ENCODE data around the gene ZNF786. TPM values are rescaled to one million over a fixed set of nuclear protein-coding genes. Genes with fewer than 3 reads are reported as not detected.
A peak's percentile ranks its signal among the peaks of the same experiment; 100 is the strongest.

The ZNF786 gene
- total RNA-seq, result 1 to 10 TPM; 6.8 to 7.9 (median 7.3) TPM

GRCh38 chr7:149090397-149091195, at the start of gene ZNF786:
Gene ZNF786 (minus strand): TSS chr7:149090718. CDS start chr7:149090640, 78 bp downstream.
- peak; percentile 89 to 90 for ATAC-seq
- peaks cover 5% of the 10 kb centered on the region for H3K36me3 Mint-ChIP-seq (ENCODE audit: insufficient read depth)
- peak; percentile 94 for DNase-seq
- peaks cover 27% of the 10 kb centered on the region for H3K4me1 Mint-ChIP-seq (ENCODE audit: low read depth)
- peak within 1 kb of the TSS; percentile 98 for H3K4me3 Mint-ChIP-seq
- H3K27me3 Mint-ChIP-seq (ENCODE audit: low read depth), result no peaks in the 10 kb centered on the region
- no peaks in the 10 kb centered on the region for H3K9me3 Mint-ChIP-seq

DNA sequence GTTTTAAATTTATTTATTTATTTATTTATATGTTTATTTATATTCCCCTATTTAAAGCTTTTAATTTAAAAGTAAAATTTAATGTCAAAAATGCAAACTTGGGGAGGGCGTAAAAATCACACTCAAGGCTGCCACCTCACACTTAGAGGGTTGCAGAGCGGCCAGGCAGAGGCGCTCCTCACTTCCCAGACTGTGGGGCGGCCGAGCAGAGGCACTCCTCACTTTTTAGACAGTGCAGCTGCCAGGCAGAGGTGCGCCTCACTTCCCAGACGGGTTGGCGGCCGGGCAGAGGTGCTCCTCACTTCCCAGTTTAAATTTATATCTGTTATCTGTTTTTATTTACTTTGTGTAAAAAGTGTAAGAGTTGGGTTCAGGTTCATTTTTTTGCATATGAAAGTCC, 45.6 kb upstream of the ZNF786 start:
- H3K27me3 Mint-ChIP-seq (ENCODE audit: low read depth), result no peaks in the 10 kb centered on the region
- peaks cover 12% of the 10 kb centered on the region for H3K36me3 Mint-ChIP-seq (ENCODE audit: insufficient read depth)
- no peaks in the 10 kb centered on the region for H3K4me1 Mint-ChIP-seq (ENCODE audit: low read depth)
- ATAC-seq (no peak), DNase-seq (no peak)
- no peaks in the 10 kb centered on the region for H3K9me3 Mint-ChIP-seq
- H3K4me3 Mint-ChIP-seq, result no peak overlapping the region

DNA sequence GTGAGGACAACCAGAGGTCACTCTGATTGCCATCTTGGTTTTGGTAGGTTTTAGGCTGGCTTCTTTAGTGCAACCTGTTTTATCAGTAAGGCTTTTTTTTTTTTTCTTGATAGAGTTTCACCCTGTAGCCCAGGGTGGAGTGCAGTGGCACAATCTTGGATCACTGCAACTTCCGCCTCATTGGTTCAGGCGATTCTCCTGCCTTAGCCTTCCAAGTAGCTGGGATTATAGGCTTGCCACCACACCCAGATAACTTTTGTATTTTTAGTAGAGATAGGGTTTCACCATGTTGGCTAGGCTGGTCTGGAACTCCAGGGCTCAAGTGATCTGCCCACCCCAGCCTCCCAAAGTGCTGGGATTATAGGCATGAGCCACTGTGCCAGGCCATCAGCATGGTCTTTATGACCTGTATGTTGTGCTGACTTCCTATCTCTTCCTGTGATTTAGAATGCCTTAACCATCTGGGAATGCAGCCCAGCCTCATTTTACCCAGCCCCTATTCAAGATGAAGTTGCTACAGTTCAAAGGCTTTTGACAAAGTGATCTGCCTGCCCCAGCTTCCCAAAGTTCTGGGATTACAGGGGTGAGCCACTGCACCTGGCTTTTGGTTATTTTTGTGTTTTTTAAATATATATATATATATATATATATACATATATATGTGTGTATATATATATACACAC, 42.7 kb upstream of the ZNF786 start:
- Mint-ChIP-seq H3K4me3 (no peak overlapping the region), H3K4me1 (ENCODE audit: low read depth) (peaks cover 2% of the 10 kb centered on the region), H3K9me3 (peaks cover 6% of the 10 kb centered on the region), H3K36me3 (ENCODE audit: insufficient read depth) (peaks cover 23% of the 10 kb centered on the region), H3K27me3 (ENCODE audit: low read depth) (no peaks in the 10 kb centered on the region)
- DNase-seq (no peak), ATAC-seq (no peak)

DNA sequence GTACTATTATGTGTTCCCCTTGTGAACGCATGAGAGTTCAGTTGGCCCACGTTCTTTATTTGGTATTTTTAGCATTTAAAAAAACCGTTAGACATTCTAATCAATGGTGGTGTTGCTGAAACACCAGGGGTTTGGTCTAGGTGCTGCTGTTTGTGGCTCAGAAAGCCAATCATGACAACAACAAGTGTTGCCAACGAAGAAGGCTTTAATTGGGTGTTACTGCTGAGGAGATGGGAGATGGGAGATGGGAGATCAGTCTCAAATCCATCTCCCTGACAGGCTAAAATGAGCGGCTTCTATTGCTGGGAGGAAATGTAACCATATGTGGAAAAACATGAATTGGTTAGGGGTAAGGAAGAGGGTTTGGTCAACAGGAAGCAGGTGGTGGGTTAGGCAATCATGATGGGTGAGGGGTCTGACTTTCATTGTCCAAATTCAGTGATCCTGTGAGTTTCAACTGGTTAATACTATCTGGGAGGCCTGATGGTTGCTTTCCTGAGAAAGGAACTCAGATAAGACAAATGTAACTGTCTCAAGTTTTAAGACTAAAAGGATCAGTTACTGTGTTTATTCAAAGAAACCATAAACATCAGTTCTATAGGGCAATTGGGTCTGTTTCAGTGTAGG, 40.2 kb upstream of the ZNF786 start:
- Mint-ChIP-seq H3K27me3 (ENCODE audit: low read depth) (no peaks in the 10 kb centered on the region), H3K4me1 (ENCODE audit: low read depth) (peaks cover 10% of the 10 kb centered on the region), H3K36me3 (ENCODE audit: insufficient read depth) (peaks cover 19% of the 10 kb centered on the region), H3K9me3 (peaks cover 6% of the 10 kb centered on the region), H3K4me3 (no peak overlapping the region)
- DNase-seq (no peak), ATAC-seq (no peak)

DNA sequence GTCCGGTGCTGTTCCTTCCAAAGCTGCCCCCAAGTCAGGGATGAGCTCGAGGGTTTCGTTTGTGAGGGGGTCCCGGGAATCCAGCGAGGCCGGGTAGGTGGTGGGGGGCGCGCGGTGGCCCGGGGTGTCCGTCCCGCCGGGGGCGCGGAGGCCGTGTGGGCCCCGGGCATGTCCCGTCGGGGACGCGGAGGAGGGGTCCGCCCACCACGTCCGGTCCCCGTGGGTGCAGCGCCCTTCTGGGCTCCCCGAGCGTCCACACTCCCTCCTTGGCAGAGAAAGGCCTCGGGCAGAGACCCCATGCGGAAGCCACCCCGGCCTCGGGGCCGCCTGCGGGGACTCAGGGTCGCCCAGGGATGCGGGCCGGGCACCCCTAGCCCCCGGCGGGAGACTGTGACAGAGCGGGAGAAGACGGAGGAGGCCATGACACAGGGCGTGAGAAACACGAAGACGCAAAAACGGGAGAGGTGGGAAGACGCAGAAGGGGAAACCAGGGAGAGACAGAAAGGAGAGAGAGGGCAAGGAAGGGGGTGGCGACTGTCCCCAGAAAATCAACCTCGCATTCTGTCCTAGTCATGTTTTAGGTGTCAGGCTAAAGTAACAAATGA, 36.2 kb upstream of the ZNF786 start:
- DNase-seq (peak; percentile 60), ATAC-seq (peak; percentile 48 to 51)
- Mint-ChIP-seq H3K4me1 (ENCODE audit: low read depth) (peaks cover 17% of the 10 kb centered on the region), H3K27me3 (ENCODE audit: low read depth) (no peaks in the 10 kb centered on the region), H3K9me3 (peaks cover 6% of the 10 kb centered on the region), H3K36me3 (ENCODE audit: insufficient read depth) (peaks cover 19% of the 10 kb centered on the region), H3K4me3 (peak overlapping the region; percentile 92)

DNA sequence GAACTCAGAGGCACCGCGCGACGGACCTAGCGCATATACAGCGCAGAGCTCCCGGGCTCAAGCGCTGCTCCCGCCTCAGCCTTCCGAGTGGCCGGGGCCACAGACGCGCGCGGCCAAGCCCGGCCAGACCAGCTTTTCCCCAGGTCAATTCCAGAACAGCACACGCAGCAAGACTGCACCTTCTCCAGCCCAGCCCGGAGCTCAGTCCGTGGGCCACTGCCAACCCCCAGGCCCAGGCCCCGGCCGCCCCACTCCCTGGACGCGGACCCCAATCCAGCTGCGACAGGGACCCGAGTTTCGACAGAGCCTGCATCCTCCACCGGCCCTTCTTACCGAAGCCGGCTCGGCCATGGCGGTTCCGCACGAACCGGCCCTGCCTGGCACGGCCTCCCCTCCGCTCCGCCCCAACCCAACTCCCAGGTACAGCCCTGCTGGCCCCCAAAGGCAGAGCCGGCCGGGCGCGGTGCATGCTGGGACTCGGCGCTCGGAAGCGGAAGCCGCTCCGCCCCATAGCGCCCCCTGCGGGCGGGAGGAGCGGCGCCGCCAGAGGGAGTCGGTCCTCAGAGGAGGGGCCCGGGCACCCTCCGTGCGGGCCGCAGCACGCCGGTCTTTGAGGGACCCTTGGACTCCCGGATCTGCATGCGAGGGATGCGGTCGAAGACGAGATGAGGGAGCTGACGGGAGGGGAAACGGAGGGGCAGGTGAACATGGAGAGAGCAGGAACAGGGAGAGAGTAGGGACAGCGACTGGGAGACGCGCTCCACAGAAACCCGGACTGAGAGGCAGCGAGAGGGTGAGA, 35.5 kb upstream of the ZNF786 start, which contains the start of gene ZNF425:
TSS of gene ZNF425 (minus strand) at position 462 of the 799 bp plus-strand sequence. CDS start at position 351, 111 bp downstream.
- Mint-ChIP-seq H3K4me1 (ENCODE audit: low read depth) (peaks cover 17% of the 10 kb centered on the region), H3K27me3 (ENCODE audit: low read depth) (no peaks in the 10 kb centered on the region), H3K36me3 (ENCODE audit: insufficient read depth) (peaks cover 12% of the 10 kb centered on the region), H3K9me3 (peaks cover 6% of the 10 kb centered on the region), H3K4me3 (peak within 1 kb of the TSS; percentile 92)
- peak; percentile 92 to 94 for ATAC-seq
- DNase-seq, result peak; percentile 93

DNA sequence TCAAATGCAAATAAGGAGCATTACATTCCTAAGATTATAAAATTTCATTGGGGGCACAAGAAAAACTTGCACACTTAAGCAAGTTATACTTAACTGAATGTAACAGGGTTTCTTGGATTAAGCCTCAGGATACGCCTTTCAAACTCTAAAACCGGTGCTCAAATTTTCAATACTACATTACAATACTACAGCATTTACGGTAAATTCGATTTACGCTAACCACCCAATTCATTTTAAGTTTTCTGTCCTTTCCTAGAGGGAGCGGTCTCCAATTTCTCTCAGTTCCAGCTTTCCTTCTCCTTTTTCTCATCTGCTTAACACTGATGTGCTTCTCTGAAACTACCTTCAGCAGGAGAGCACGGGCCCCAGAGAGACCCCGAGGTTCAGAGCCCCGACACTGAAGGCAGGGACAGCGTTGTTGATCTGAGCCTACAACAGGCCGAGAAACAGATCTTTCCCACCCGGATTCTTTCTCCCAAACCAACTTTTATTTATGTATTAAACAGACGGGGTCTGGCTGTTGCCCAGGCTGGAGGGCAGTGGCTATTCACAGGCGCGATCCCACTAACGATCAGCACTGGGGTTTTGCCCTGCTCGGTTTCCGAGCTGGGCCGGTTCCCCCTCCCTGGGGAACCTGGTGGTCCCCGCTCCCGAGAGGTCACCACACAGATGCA, 34.8 kb upstream of the ZNF786 start:
- Mint-ChIP-seq H3K36me3 (ENCODE audit: insufficient read depth) (peaks cover 5% of the 10 kb centered on the region), H3K4me1 (ENCODE audit: low read depth) (peaks cover 17% of the 10 kb centered on the region), H3K9me3 (no peaks in the 10 kb centered on the region), H3K27me3 (ENCODE audit: low read depth) (no peaks in the 10 kb centered on the region), H3K4me3 (peak overlapping the region; percentile 92)
- ATAC-seq (no peak), DNase-seq (no peak)

- H3K36me3 Mint-ChIP-seq (ENCODE audit: insufficient read depth), result no peaks in the 10 kb centered on the region
- DNase-seq, result no peak
- ATAC-seq, result no peak
- H3K27me3 Mint-ChIP-seq (ENCODE audit: low read depth), result no peaks in the 10 kb centered on the region
- no peak overlapping the region for H3K4me3 Mint-ChIP-seq
- H3K4me1 Mint-ChIP-seq (ENCODE audit: low read depth), result no peaks in the 10 kb centered on the region
- H3K9me3 Mint-ChIP-seq, result no peaks in the 10 kb centered on the region
Measured at GRCh38 chr7:149109969-149110368, 19.5 kb upstream of the ZNF786 start.

DNA sequence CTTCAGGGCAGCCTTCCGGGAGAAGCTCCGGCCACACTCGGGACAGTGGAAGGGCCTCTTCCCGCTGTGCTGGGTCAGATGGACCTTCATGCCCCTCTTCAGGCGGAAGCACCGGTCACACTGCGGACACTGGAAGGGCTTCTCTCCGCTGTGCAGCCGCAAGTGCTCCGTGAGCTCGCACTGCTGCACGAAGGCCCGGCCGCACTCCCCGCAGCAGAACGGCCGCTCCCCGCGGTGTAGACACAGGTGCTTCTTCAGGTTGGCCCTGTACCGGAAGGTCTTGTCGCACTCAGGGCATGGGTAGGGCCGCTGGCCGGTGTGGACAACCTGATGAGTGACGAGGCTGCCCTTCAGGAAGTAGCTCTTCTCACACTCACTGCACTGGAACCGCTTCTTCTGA, 14.2 kb upstream of the ZNF786 start:
- Mint-ChIP-seq H3K27me3 (ENCODE audit: low read depth) (no peaks in the 10 kb centered on the region), H3K4me1 (ENCODE audit: low read depth) (no peaks in the 10 kb centered on the region), H3K36me3 (ENCODE audit: insufficient read depth) (peaks cover 3% of the 10 kb centered on the region), H3K9me3 (no peaks in the 10 kb centered on the region), H3K4me3 (no peak overlapping the region)
- ATAC-seq, result no peak
- no peak for DNase-seq

DNA sequence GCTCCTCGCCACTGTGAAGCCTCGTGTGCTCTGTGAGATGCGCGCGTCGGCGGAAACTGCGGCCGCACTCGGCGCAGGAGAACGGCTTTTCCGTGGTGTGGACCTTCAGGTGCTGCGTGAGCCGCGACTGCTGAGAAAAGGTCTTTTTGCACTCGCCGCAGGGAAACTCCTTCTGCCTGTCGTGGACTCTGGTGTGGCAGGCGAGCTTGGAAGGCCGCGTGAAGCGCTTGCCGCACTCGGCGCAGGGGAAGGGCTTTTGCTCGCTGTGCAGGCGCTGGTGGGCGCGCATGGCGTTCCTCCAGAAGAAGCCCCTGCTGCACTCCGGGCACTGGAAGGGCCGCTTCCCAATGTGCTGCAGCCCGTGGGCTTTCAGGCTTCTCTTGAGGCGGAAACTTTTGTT, 13.7 kb upstream of the ZNF786 start:
- H3K27me3 Mint-ChIP-seq (ENCODE audit: low read depth), result no peaks in the 10 kb centered on the region
- peaks cover 3% of the 10 kb centered on the region for H3K36me3 Mint-ChIP-seq (ENCODE audit: insufficient read depth)
- ATAC-seq, result no peak
- no peak for DNase-seq
- H3K9me3 Mint-ChIP-seq, result no peaks in the 10 kb centered on the region
- H3K4me1 Mint-ChIP-seq (ENCODE audit: low read depth), result no peaks in the 10 kb centered on the region
- no peak overlapping the region for H3K4me3 Mint-ChIP-seq

- no peak overlapping the region for H3K4me3 Mint-ChIP-seq
- DNase-seq (no peak), ATAC-seq (no peak)
- H3K27me3 Mint-ChIP-seq (ENCODE audit: low read depth), result no peaks in the 10 kb centered on the region
- H3K9me3 Mint-ChIP-seq, result no peaks in the 10 kb centered on the region
- H3K4me1 Mint-ChIP-seq (ENCODE audit: low read depth), result no peaks in the 10 kb centered on the region
- H3K36me3 Mint-ChIP-seq (ENCODE audit: insufficient read depth), result peaks cover 3% of the 10 kb centered on the region
Measured at GRCh38 chr7:149103424-149103823, 12.9 kb upstream of the ZNF786 start.

- Mint-ChIP-seq H3K9me3 (no peaks in the 10 kb centered on the region), H3K27me3 (ENCODE audit: low read depth) (no peaks in the 10 kb centered on the region), H3K36me3 (ENCODE audit: insufficient read depth) (peaks cover 3% of the 10 kb centered on the region), H3K4me3 (no peak overlapping the region), H3K4me1 (ENCODE audit: low read depth) (no peaks in the 10 kb centered on the region)
- ATAC-seq, result no peak
- no peak for DNase-seq
Measured at GRCh38 chr7:149102666-149103065, 12.1 kb upstream of the ZNF786 start.

DNA sequence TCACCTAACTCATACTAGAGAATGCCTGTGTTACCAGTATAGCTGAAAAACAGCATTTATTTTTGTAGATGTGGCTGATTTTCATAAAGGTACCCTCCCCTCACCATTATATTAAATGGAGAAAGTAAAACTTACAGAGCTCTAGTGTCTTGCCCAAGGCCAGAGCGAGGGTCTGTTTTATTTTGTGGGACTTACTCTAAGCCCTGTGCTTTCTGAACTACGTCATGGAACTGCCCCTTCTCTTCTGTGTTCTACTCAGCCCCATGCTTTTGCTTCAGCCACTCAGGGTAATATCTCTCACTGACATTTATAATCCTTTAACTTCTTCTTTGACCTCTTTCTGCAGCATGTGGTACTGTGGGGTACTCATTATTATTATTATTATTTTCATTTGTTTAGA, 10.3 kb upstream of the ZNF786 start:
- Mint-ChIP-seq H3K9me3 (no peaks in the 10 kb centered on the region), H3K4me3 (no peak overlapping the region), H3K4me1 (ENCODE audit: low read depth) (no peaks in the 10 kb centered on the region), H3K27me3 (ENCODE audit: low read depth) (no peaks in the 10 kb centered on the region), H3K36me3 (ENCODE audit: insufficient read depth) (peaks cover 3% of the 10 kb centered on the region)
- DNase-seq (no peak), ATAC-seq (no peak)
